NK-92 (cell line): ENCODE measurements around the gene RRAGA.
A peak's percentile ranks its signal among the peaks of the same experiment; 100 is the strongest.
"Not testable (repeated sequence)": the region's sequence is repeated elsewhere in the genome, so short reads cannot be mapped to it uniquely, and the experiment has no call there.

Experiments used
- DNase-seq: peaks from one replicate; lab custom pipeline; 2025; ENCODE audit not compliant: unreplicated experiment; lab: John Stamatoyannopoulos, UW

RRAGA gene

GRCh38 chr9:19048966-19049916 lies at the start of gene RRAGA:
Gene RRAGA (plus strand): TSS chr9:19049427. CDS start chr9:19049660, 233 bp downstream.
- DNase-seq = peak; percentile 54

GRCh38 chr9:19000133-19000532 lies 49.1 kb upstream of the RRAGA start:
- no peak for DNase-seq

DNA sequence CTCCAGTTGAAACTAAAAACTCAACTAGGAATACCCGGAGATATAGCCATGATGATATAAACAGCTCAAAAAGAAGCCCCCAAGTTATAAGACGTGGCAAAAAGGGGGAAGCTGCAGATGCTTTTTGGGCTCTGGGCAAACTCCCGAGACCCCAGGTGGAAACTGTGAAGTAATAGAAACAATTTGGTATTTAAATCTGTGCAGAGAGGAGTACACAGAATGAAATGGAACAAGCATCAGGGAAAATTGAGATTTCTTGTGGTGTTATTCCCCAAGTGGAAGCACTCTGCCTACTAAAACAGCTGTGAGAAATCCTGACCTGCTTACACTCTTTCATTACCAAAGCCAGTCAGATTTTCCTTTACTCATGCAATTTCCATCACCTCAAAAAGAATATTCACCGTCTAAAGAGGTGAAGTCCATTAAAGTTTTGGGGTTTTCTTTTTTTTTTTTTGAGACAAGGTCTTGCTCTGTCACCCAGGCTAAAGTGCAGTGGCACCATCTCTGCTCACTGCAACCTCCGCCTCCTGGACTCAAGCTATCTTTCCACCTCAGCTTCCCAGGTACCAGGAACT lies 39.7 kb upstream of the RRAGA start:
- no peak for DNase-seq

- no peak for DNase-seq
Observed at GRCh38 chr9:19018201-19018600, 31.0 kb upstream of the RRAGA start.

GRCh38 chr9:19020886-19021455 lies 28.3 kb upstream of the RRAGA start:
- DNase-seq = no peak

- DNase-seq = not testable (repeated sequence)
Observed at GRCh38 chr9:19021649-19022048, 27.6 kb upstream of the RRAGA start.

DNA sequence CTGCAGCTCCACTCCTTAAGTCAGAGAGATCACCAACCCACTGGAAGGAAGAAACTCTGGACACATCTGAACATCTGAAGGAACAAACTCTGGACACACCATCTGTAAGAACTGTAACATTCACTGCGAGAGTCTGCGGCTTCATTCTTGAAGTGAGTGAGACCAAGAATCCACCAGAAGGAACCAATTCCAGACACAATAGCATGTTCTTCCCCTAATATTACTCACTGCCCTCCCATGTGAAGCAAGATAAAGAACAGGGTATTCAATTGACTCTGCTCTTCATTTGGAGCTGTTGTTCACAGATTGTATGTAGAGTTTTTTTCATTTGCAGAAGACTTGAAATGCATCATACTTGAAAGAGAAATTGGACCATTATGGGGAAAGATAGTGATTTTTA lies 27.0 kb upstream of the RRAGA start:
- DNase-seq = no peak

DNA sequence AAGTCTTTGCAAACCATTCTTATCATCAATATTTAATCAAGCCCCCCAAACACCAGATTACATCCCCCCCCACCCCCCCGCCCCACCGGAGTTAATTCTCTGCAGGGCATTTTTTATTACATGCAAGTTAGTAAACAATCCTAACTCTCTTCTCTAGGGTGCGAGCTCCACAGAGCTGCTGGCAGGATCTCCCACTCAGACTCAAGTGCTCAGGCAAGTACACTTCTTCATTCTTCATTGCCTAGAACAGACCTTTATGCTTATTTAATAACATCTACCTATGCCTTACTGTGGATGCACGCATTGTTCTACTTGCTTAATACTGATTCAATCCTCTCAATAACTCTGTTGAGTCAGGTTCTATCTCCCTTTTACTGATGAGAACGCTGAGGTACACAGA lies 26.1 kb upstream of the RRAGA start:
- DNase-seq = no peak

GRCh38 chr9:19026375-19026774 lies 22.9 kb upstream of the RRAGA start:
- no peak for DNase-seq

DNA sequence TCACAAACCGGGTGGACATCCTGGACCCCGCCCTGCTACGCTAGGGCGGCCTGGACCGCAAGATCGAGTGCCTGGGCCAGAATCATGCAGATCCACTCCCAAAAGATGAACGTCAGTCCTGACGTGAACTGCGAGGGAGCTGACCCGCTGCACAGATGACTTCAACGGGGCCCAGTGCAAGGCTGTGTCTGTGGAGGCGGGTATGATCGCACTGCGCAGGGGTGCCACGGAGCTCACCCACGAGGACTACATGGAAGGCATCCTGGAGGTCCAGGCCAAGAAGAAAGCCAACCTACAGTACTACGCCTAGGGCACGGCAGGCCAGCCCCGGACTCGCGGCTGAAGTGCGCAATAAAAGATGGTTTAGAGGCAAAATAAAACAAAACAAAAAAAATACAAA lies 21.4 kb upstream of the RRAGA start:
- DNase-seq = no peak

- no peak for DNase-seq
Observed at GRCh38 chr9:19028835-19029451, 20.3 kb upstream of the RRAGA start.

DNA sequence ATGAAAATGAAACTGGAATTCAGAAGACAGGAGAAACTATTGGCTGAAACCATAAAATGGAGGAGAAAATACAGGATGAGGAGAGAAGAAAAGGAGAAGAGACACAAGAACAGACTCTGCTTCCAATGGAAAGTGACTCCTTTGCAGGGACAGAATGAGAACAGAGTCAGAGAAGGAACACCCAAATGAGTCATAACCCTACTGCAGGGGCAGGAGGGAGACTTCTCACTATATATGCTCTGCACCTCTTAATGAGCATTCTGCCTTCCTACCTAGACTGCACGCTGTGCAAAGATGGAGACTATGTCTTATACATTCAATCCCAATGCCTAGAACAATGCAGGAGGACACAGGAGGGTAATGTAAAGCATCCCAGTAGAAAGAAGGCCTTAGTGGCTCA lies 18.3 kb upstream of the RRAGA start:
- DNase-seq = no peak

GRCh38 chr9:19032406-19032805 lies 16.8 kb upstream of the RRAGA start:
- DNase-seq = no peak

DNA sequence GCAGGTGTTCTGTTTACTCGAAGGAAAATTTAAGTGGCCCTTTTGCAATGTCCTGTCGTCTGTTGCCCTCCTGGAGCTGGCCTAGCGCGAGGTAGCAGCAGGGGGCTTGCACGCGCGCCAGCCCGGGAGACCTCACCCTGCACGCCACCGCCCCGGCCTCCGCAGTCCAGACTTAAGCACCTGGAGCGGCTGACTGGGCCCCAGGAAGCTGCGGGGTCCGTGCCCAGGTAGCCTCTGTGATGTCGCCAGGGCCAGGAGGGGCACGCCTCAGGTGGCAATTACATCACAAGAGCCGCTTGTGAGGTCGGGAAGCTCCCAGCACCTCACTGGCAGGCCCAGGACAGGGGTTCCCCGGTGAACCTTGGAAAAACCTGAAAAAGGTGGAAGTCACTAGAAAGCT lies 16.2 kb upstream of the RRAGA start, which contains the start of gene SAXO1:
Gene SAXO1 (minus strand): TSS at position 195 of the 400 bp plus-strand sequence. CDS start 301 bp downstream, outside the sequence.
- no peak for DNase-seq

DNA sequence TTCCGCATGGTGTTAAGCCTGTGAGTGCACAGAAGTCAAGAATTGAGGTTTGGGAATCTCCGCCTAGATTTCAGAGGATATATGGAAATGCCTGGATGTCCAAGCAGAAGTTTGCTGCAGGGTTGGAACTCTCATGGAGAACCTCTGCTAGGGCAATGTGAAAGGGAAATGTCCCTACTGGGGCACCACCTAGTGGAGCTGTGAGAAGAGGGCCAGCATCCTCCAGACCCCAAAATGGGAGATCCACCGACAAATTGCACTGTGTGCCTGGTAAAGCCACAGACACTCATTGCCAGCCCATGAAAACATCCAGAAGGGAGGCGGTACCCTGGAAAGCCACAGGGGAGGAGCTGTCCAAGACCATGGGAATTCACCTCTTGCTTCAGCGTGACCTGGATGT lies 12.6 kb upstream of the RRAGA start:
- DNase-seq = no peak

DNA sequence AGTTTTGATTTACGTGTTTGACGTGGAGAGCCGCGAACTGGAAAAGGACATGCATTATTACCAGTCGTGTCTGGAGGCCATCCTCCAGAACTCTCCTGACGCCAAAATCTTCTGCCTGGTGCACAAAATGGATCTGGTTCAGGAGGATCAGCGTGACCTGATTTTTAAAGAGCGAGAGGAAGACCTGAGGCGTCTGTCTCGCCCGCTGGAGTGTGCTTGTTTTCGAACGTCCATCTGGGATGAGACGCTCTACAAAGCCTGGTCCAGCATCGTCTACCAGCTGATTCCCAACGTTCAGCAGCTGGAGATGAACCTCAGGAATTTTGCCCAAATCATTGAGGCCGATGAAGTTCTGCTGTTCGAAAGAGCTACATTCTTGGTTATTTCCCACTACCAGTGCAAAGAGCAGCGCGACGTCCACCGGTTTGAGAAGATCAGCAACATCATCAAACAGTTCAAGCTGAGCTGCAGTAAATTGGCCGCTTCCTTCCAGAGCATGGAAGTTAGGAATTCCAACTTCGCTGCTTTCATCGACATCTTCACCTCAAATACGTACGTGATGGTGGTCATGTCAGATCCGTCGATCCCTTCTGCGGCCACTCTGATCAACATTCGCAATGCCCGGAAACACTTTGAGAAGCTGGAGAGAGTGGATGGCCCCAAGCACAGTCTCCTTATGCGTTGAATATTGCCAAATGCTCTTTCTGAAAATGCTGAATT lies 850 bp downstream of the RRAGA start:
- DNase-seq = no peak

- DNase-seq = no peak
Observed at GRCh38 chr9:19050637-19051591, 1.7 kb downstream of the RRAGA start.

- no peak for DNase-seq
Observed at GRCh38 chr9:19057033-19057432, 7.8 kb downstream of the RRAGA start.

- no peak for DNase-seq
Observed at GRCh38 chr9:19074229-19074628, 25.0 kb downstream of the RRAGA start.

- no peak for DNase-seq
Observed at GRCh38 chr9:19074836-19075235, 25.6 kb downstream of the RRAGA start.
